GDM1 (cell line): Measurements from ENCODE around the gene BAHCC1.
A peak's percentile ranks its signal among the peaks of the same experiment; 100 is the strongest.

ENCODE experiments used
- DNase-seq: peaks from one replicate; lab custom pipeline; 2025; lab: John Stamatoyannopoulos, UW

BAHCC1 gene

GRCh38 chr17:81493198-81494038, 98.2 kb downstream of the BAHCC1 start:
- no peak for DNase-seq

- DNase-seq = no peak
Measured at GRCh38 chr17:81494626-81495377, 99.5 kb downstream of the BAHCC1 start.

GRCh38 chr17:81498953-81499600, 103.8 kb downstream of the BAHCC1 start:
- DNase-seq = no peak

DNA sequence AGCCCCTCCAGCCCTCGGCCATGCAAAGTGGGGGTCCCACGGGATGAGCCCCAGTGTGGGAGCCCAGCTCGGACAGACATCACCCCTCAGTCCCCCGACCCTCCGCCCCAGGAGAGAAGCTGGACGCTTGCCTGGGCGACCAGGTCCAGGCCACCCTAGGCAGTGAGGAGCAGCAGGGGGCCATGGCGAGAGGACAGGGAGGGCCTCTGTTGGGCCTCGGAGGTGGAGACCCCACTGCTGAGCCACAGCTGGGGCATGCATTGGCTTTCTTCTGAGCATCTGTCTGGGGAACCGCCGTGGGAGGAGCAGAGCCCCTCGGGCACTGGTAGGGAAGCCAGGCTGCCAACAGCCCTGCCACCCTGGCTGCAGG, 104.3 kb downstream of the BAHCC1 start:
- DNase-seq = no peak

DNA sequence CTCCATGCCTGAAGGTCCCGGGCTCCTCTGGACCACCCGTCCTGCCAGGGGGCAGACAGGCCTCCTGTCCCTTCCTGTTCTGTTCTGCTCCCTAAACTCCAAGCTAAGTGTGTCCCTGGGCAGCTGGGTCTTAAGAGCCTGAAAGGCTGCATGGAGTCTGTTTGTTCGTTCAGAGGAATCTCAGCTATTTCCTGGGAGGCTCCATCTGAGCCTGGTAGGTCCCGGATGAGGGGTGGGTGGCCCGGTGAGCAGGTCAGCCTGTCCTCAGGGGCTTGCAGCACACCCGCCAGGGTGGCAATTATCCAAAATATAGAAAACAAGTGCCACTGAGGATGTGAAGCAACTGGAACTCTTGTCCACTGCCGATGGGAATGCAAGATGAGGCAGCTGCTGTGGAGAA, 104.8 kb downstream of the BAHCC1 start:
- DNase-seq = no peak

GRCh38 chr17:81502471-81503017, 107.3 kb downstream of the BAHCC1 start:
- no peak for DNase-seq

DNA sequence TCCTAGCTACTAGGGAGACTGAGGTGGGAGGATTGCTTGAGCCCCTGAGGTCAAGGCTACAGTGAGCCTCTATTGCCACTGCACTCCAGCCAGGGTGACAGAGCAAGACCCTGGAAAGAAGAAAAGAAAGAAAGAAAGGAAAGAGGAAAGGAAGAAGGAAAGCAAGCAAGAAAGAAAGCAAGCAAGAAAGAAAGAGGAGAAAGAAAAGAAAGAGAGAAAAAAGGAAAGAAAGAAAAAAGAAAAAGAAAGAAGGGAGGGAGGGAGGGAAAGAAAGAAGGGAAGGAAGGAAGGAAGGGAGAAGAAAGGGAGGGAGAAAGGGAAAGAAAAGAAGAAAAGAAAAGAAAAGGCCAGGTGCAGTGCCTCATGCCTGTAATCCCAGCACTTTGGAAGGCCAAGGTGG, 108.4 kb downstream of the BAHCC1 start:
- no peak for DNase-seq

GRCh38 chr17:81508639-81509206, 113.5 kb downstream of the BAHCC1 start:
- no peak for DNase-seq

DNA sequence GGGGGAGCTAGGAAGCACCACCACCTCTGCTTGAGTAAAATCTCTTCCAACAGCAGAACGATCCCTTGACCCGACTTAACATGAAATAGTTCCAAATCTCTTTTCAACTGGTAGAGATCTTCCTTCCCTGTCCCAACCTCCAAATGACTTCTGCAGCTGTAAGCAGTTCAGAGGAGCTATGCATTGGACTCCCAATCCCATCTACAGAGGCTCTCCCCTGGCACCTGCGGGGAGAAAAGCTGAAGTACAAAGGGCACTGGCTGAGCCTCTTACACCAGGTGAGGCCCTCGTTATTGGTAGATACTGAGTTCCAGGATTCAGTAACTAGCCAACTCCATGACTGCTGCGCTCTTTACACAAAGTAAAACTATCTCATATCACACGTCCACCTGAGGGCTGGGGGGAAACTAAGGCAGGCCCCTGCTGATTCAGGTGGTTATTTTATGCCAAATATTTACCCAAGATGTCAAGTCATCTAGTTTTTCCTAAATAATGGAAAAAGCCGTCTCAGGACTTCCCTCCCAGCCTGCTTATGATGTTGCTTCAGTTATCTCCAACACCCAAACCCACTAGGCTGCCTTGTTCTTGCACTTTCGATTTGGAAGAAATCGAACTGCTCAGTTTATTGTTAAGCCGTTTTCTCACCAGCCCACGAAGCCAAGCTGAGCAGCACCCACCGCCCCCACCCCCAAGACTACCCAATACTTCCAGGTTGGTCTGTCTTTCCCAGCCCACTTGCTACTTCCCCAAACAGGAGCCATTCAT, 114.1 kb downstream of the BAHCC1 start:
- DNase-seq = no peak

DNA sequence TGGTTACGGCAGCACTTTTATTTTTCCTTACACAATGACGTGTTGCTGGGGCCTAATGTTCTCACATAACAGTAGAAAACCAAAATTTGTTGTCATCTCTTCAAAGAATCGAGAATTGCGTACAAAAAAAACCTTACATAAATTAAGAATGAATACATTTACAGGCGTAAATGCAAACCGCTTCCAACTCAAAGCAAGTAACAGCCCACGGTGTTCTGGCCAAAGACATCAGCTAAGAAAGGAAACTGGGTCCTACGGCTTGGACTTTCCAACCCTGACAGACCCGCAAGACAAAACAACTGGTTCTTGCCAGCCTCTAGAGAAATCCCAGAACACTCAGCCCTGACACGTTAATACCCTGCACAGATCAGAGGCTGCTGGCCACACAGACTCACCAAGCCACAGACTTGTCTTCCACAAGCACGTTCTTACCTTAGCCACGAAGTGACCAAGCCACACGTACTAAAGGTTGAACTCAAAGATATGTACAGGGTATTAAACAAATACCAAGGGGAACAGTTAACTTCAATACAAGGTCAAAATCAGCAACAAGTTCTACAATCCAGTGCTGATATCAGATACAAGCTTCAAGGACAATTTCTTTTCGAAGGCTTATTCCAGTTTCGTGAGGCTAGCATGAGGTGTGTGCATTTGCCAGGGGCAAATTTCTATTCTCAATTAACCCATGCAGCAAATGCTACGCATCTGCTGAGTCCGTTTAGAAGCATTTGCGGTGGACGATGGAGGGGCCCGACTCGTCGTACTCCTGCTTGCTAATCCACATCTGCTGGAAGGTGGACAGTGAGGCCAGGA, 114.9 kb downstream of the BAHCC1 start:
- no peak for DNase-seq

DNA sequence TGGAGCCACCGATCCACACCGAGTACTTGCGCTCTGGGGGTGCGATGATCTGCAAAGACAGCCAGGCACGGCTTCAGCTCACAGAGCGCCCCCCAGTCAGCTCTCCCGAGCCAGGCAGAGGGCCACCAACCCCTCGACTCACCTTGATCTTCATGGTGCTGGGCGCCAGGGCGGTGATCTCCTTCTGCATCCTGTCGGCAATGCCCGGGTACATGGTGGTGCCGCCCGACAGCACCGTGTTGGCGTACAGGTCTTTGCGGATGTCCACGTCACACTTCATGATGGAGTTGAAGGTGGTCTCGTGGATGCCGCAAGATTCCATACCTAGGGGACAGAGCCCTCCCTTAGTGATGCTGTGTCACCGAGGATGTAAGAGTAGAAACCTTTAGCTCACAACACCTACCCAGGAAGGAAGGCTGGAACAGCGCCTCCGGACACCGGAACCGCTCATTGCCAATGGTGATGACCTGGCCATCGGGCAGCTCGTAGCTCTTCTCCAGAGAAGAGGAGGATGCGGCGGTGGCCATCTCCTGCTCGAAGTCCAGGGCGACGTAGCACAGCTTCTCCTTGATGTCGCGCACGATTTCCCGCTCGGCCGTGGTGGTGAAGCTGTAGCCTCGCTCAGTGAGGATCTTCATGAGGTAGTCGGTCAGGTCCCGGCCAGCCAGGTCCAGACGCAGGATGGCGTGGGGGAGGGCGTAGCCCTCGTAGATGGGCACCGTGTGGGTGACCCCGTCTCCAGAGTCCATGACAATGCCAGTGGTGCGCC, 115.7 kb downstream of the BAHCC1 start:
- no peak for DNase-seq

- DNase-seq = no peak
Measured at GRCh38 chr17:81511554-81511803, 116.2 kb downstream of the BAHCC1 start.

DNA sequence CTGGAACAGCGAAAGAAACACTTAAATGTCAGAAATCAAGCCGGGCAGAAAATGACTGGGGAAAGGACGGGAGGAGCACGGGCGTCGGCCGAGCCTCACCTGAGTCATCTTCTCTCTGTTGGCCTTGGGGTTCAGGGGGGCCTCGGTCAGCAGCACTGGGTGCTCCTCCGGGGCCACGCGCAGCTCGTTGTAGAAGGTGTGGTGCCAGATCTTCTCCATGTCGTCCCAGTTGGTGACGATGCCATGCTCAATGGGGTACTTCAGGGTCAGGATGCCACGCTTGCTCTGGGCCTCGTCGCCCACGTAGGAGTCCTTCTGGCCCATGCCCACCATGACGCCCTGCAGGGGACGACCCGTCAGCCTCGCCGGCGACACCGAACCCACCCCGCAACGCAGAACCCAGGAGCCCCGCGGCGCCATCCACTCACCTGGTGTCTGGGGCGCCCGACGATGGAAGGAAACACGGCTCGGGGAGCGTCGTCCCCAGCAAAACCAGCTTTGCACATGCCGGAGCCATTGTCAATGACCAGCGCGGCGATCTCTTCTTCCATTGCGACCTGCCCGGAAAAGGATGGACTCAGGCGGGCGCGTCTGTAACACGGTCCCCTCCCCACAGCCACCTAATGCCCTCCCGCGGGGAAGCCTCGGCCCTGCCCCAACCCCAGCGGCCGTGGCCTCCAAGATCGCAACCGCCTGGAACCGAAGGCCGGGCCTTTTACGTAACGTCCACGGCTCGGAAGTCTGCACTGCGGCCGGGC, 116.7 kb downstream of the BAHCC1 start:
- DNase-seq = no peak

GRCh38 chr17:81512562-81513371, 117.5 kb downstream of the BAHCC1 start, which contains the start of gene ACTG1:
TSS of gene ACTG1 (minus strand) at chr17:81512799. CDS start at chr17:81512354, 445 bp downstream.
- peak; percentile 89 for DNase-seq

DNA sequence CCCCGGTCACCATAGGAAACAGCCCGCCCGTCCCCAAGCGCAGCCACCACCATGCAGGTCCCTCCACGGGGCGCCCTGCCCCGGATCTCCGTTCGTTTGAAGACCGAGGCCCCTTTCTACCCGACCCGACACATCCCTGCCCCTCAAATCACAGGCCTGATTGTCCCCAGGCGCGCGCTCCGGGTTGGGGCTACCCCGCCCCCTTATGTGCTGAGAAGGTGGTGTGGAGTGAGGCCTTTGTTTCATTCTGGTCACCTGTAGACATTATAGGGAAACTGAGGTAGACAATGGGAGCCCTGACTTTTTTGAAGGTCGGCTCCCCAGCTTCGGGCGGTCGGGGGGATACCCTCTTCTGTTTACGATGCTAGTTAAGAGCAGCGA, 118.1 kb downstream of the BAHCC1 start:
- peak; percentile 52 for DNase-seq

DNA sequence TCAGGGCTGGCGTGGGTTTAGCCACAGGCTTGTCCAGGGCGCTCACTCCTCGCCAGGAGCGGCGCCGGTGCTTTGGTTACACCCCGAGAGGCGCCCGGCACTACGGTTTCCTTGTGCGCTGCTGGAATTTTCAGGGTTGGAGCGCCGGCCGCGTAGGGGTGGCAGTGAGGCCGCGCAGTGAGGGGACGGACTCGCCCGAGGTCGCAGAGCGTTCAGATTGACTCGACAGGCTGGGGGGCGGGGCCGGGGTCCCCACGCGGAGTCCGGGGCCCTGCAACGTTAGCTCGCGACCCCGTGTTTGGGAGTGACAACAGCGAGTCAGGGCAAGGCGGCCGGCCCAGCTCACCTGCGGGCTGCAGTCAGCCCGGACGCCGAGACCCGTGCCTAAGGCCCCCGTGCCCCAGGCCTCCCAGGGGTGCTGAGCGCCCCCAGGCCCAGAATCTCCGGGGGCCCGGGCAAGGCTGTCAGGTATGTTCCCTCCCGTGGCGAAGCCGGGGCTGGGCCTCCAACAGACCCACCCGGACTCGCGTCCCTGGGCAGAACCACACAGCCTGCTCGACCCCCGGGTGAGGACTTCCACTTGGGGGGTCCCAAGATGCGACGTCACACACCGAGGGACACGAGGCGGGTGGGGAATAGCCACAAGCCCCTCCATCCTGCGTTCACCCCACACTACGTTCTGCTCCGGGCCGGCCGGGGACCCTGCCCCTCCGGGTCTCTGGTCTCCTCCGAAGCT, 118.7 kb downstream of the BAHCC1 start:
- peak; percentile 32 for DNase-seq

- no peak for DNase-seq
Measured at GRCh38 chr17:81514489-81514738, 119.2 kb downstream of the BAHCC1 start.
